Smooth muscle cell (in vitro differentiated cells): Measurements from ENCODE around the gene TRIM34. TPM values are rescaled to one million over a fixed set of nuclear protein-coding genes. Genes with fewer than 3 reads are reported as not detected.

Experiments used
- DNase-seq: peaks from one replicate; lab custom pipeline; 2025; ENCODE audit not compliant: unreplicated experiment; lab: John Stamatoyannopoulos, UW
- H2AFZ ChIP-seq: fragments of 200-600 bp; sonication (generic); 2 replicates; pipeline ENCODE4 v1.6.0; 2016; ENCODE audit warnings: antibody characterized with exemption, low read depth, mild to moderate bottlenecking
- H3F3A ChIP-seq: fragments of 200-600 bp; sonication (generic); 2 replicates; pipeline ENCODE4 v1.6.0; 2017; ENCODE audit warnings: antibody characterized with exemption, low read depth
- H3K27ac ChIP-seq: fragments of 200-600 bp; sonication (generic); 2 replicates; pipeline ENCODE4 v1.5.1; 2016; ENCODE audit warnings: low read depth, mild to moderate bottlenecking
- H3K27me3 ChIP-seq: fragments of 200-600 bp; sonication (generic); 2 replicates; pipeline ENCODE4 v1.6.1; 2016; ENCODE audit warnings: low read depth, mild to moderate bottlenecking
- H3K36me3 ChIP-seq: fragments of 200-600 bp; sonication (generic); 2 replicates; pipeline ENCODE4 v1.5.1; 2016; ENCODE audit warnings: low read depth
- H3K4me1 ChIP-seq: fragments of 200-600 bp; sonication (generic); 2 replicates; pipeline ENCODE4 v1.5.1; 2016; ENCODE audit warnings: low read depth
- H3K4me2 ChIP-seq: fragments of 200-600 bp; sonication (generic); 2 replicates; pipeline ENCODE4 v1.6.0; 2016; ENCODE audit warnings: mild to moderate bottlenecking
- H3K4me3 ChIP-seq: fragments of 200-600 bp; sonication (generic); 2 replicates; pipeline ENCODE4 v1.5.1; 2016; ENCODE audit warnings: mild to moderate bottlenecking
- H3K79me2 ChIP-seq: fragments of 200-600 bp; sonication (generic); 2 replicates; pipeline ENCODE4 v1.6.0; 2016; ENCODE audit warnings: low read depth, mild to moderate bottlenecking
- H3K9ac ChIP-seq: fragments of 200-600 bp; sonication (generic); 2 replicates; pipeline ENCODE4 v1.6.0; 2016; ENCODE audit warnings: low read depth
- H3K9me3 ChIP-seq: fragments of 200-600 bp; sonication (generic); replicated peaks from 2 replicates; pipeline ENCODE4 v1.5.1; 2016; ENCODE audit warnings: low read depth
- H4K20me1 ChIP-seq: fragments of 200-600 bp; sonication (generic); 2 replicates; pipeline ENCODE4 v1.6.0; 2016; ENCODE audit warnings: low read depth
- CTCF ChIP-seq: fragments of 200-600 bp; sonication (generic); IDR thresholded peaks from 2 replicates; pipeline ENCODE4 v1.5.1; 2017; ENCODE audit warnings: borderline replicate concordance, mild to moderate bottlenecking, antibody characterized with exemption; ENCODE audit not compliant: insufficient read depth, poor library complexity, severe bottlenecking
- WGBS: methylation state at CpG from one replicate; pipeline ENCODE4 v1.1.7; 2016; ENCODE audit warnings: low lambda C conversion rate; 5-methylcytosine and 5-hydroxymethylcytosine counted together
- polyA plus RNA-seq: library from polyadenylated mRNA; unstranded; fragments of >200 nt; fragmentation: Nextera tagmentation; extraction: Ambion mirVana; gene quantifications from 2 replicates; pipeline ENCODE4 v1.2.1, GENCODE V29; 2016
- total RNA-seq: library from RNA; depleted of rRNA; stranded (reverse); fragments of >200 nt; gene quantifications from 2 replicates; pipeline ENCODE4 v1.2.3, GENCODE V29; 2014

The TRIM34 gene
- total and polyA plus RNA-seq, 2 experiments from 2014 or later = 4.1 to 6.7 TPM

DNA sequence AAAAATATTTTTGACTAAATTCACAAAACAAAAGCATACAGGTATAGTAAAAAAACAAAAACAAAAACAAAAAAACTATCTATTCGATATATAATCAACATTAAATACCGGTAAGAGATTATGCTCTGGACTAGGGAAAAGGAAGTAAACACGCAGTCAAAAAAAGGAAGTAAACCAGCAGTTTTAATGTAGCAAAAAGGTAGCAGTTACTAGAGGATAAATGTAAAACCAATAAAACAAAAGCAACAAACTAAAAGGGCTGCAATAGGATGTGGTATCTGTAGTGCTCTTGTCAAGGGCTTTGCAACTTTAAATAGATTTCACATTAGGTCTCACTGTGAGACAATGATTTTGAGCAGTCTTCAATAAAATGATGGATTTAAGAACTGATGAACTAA is 67.2 kb downstream of the TRIM34 start:
- H3K4me3 ChIP-seq = no peak overlapping the region
- 95% methylated on average over 3 of the region's 3 CpGs for WGBS
- no peaks in the 10 kb centered on the region for H3K9me3 ChIP-seq
- H3K9ac ChIP-seq = no peak overlapping the region
- peak overlapping the region; percentile 76 for H3K4me2 ChIP-seq
- peaks cover 19% of the 10 kb centered on the region for H3K4me1 ChIP-seq
- H2AFZ ChIP-seq = no peak overlapping the region
- TF ChIP-seq CTCF = no peak
- H3K79me2 ChIP-seq = no peaks in the 10 kb centered on the region
- no peaks in the 10 kb centered on the region for H3F3A ChIP-seq
- no peak overlapping the region for H3K27ac ChIP-seq
- H4K20me1 ChIP-seq = no peaks in the 10 kb centered on the region
- no peak for DNase-seq
- no peaks in the 10 kb centered on the region for H3K27me3 ChIP-seq
- no peaks in the 10 kb centered on the region for H3K36me3 ChIP-seq

Other genes starting within 250 kb of the TRIM34 start
- not detected in 2 replicates for gene OR51M1, start 241.2 kb upstream of the TRIM34 start, total RNA-seq
- gene OR51M1, start 241.2 kb upstream of the TRIM34 start, polyA plus RNA-seq = not detected in 2 replicates
- gene OR51Q1, start 202.9 kb upstream of the TRIM34 start, total RNA-seq = not detected in 2 replicates
- gene OR51Q1, start 202.9 kb upstream of the TRIM34 start, polyA plus RNA-seq = not detected in 2 replicates
- gene OR51I1, start 183.5 kb upstream of the TRIM34 start, total RNA-seq = not detected in 2 replicates
- not detected in 2 replicates for gene OR51I1, start 183.5 kb upstream of the TRIM34 start, polyA plus RNA-seq
- not detected in 2 replicates for gene OR51I2, start 175.7 kb upstream of the TRIM34 start, total RNA-seq
- gene OR51I2, start 175.7 kb upstream of the TRIM34 start, polyA plus RNA-seq = not detected in 2 replicates
- gene OR52D1, start 136.3 kb upstream of the TRIM34 start, total RNA-seq = not detected in 2 replicates
- gene OR52D1, start 136.3 kb upstream of the TRIM34 start, polyA plus RNA-seq = not detected in 2 replicates
- 0.13 and 0.27 TPM in 2 replicates for gene UBQLN3, start 115.0 kb upstream of the TRIM34 start, total RNA-seq
- 0.45 TPM in 1 of 2 replicates, not detected in the other for gene UBQLN3, start 115.0 kb upstream of the TRIM34 start, polyA plus RNA-seq
- gene UBQLNL, start 108.3 kb upstream of the TRIM34 start, total RNA-seq = 0.31 and 0.58 TPM in 2 replicates
- gene UBQLNL, start 108.3 kb upstream of the TRIM34 start, polyA plus RNA-seq = 0.14 TPM in 1 of 2 replicates, not detected in the other
- gene OR52H1, start 76.5 kb upstream of the TRIM34 start, total RNA-seq = not detected in 2 replicates
- gene OR52H1, start 76.5 kb upstream of the TRIM34 start, polyA plus RNA-seq = not detected in 2 replicates
- not detected in 2 replicates for gene OR52B6, start 44.1 kb upstream of the TRIM34 start, total RNA-seq
- not detected in 2 replicates for gene OR52B6, start 44.1 kb upstream of the TRIM34 start, polyA plus RNA-seq
- 5.6 and 10.0 TPM in 2 replicates for gene TRIM6, start 28.4 kb upstream of the TRIM34 start, total RNA-seq
- 3.7 and 11.7 TPM in 2 replicates for gene TRIM6, start 28.4 kb upstream of the TRIM34 start, polyA plus RNA-seq
- gene TRIM5, start 60.1 kb downstream of the TRIM34 start, total RNA-seq = 22.2 and 27.6 TPM in 2 replicates
- gene TRIM5, start 60.1 kb downstream of the TRIM34 start, polyA plus RNA-seq = 16.4 and 18.0 TPM in 2 replicates
- 34.4 and 41.1 TPM in 2 replicates for gene TRIM22, start 64.8 kb downstream of the TRIM34 start, total RNA-seq
- 26.1 and 33.4 TPM in 2 replicates for gene TRIM22, start 64.8 kb downstream of the TRIM34 start, polyA plus RNA-seq
- gene OR56B1, start 111.4 kb downstream of the TRIM34 start, total RNA-seq = not detected in 2 replicates
- gene OR56B1, start 111.4 kb downstream of the TRIM34 start, polyA plus RNA-seq = not detected in 2 replicates
- 0.40 and 1.9 TPM in 2 replicates for gene OR52N4, start 129.2 kb downstream of the TRIM34 start, total RNA-seq
- gene OR52N4, start 129.2 kb downstream of the TRIM34 start, polyA plus RNA-seq = not detected in 2 replicates
- gene OR52N5, start 158.4 kb downstream of the TRIM34 start, total RNA-seq = not detected in 2 replicates
- not detected in 2 replicates for gene OR52N5, start 158.4 kb downstream of the TRIM34 start, polyA plus RNA-seq
- not detected in 2 replicates for gene OR52N1, start 166.3 kb downstream of the TRIM34 start, total RNA-seq
- not detected in 2 replicates for gene OR52N1, start 166.3 kb downstream of the TRIM34 start, polyA plus RNA-seq
- gene OR52N2, start 183.9 kb downstream of the TRIM34 start, total RNA-seq = not detected in 2 replicates
- not detected in 2 replicates for gene OR52N2, start 183.9 kb downstream of the TRIM34 start, polyA plus RNA-seq
- gene OR52E6, start 216.9 kb downstream of the TRIM34 start, total RNA-seq = not detected in 2 replicates
- not detected in 2 replicates for gene OR52E6, start 216.9 kb downstream of the TRIM34 start, polyA plus RNA-seq
- not detected in 2 replicates for gene OR52E8, start 232.7 kb downstream of the TRIM34 start, total RNA-seq
- not detected in 2 replicates for gene OR52E8, start 232.7 kb downstream of the TRIM34 start, polyA plus RNA-seq